SK-N-SH (cell line): ENCODE data around the gene PTCHD4. TPM values are rescaled to one million over a fixed set of nuclear protein-coding genes. Genes with fewer than 3 reads are reported as not detected.

Experiments
- CTCF ChIA-PET: fragments of 300-600, 350-600 bp; formaldehyde crosslinking; extraction: SDS; loops from one replicate; lab custom pipeline; 2021; lab: Yijun Ruan, JAX
- POLR2A ChIA-PET: fragments of 350-600 bp; sonication (Branson Sonifier 250); formaldehyde crosslinking; extraction: SDS; loops from one replicate; lab custom pipeline; 2020; ENCODE audit warnings: antibody characterized with exemption, inconsistent platforms; lab: Yijun Ruan, JAX
- DNase-seq: peaks from one replicate; pipeline ENCODE4 v3.0.0; 2012
- H2AFZ ChIP-seq: fragments of 200-600 bp; sonication (generic); 2 replicates; pipeline ENCODE4 v1.8.1; 2016; ENCODE audit warnings: antibody characterized with exemption, mild to moderate bottlenecking, low read depth
- H3F3A ChIP-seq: fragments of 200-600 bp; sonication (generic); replicated peaks from 2 replicates; pipeline ENCODE3; 2016; ENCODE audit warnings: antibody characterized with exemption, mild to moderate bottlenecking; ENCODE audit not compliant: insufficient read depth
- H3K27ac ChIP-seq, 2 experiments: fragments of 200-500 bp in 1 of 2; fragments of 200-600 bp in 1 of 2; sonication (Bioruptor generic) in 1 of 2; sonication (generic), shearing (Covaris generic) in 1 of 2; 2 replicates each; pipeline versions ENCODE4 v1.5.1 to v1.6.1; 2014 to 2016; ENCODE audit warnings: low read depth in 2 of 2, inconsistent platforms in 1 of 2, low read length in 1 of 2, mild to moderate bottlenecking in 1 of 2, mixed read lengths in 1 of 2
- H3K27me3 ChIP-seq: fragments of 200-600 bp; sonication (generic), shearing (Covaris generic); 2 replicates; pipeline ENCODE4 v1.6.1; 2016; ENCODE audit warnings: mixed run types; ENCODE audit not compliant: insufficient read depth
- H3K36me3 ChIP-seq, 2 experiments: fragments of 200-500 bp in 1 of 2; fragments of 200-600 bp in 1 of 2; sonication (Bioruptor generic) in 1 of 2; sonication (generic) in 1 of 2; replicated peaks in 1 of 2; 2 replicates each; pipeline versions ENCODE3 to v1.5.1; 2014 to 2016; ENCODE audit warnings: low read length in 1 of 2, mild to moderate bottlenecking in 1 of 2; ENCODE audit not compliant: insufficient read depth in 2 of 2, control insufficient read depth in 1 of 2
- H3K4me1 ChIP-seq, 2 experiments: fragments of 200-500 bp in 1 of 2; fragments of 200-600 bp in 1 of 2; sonication (Bioruptor generic) in 1 of 2; sonication (generic), shearing (Covaris generic) in 1 of 2; 2 replicates each; pipeline versions ENCODE4 v1.5.1 to v1.6.1; 2014 to 2016; ENCODE audit warnings: low read depth in 1 of 2, low read length in 1 of 2, mixed run types in 1 of 2; ENCODE audit not compliant: insufficient read depth in 2 of 2, control insufficient read depth in 1 of 2
- H3K4me2 ChIP-seq: fragments of 200-600 bp; sonication (generic), shearing (Covaris generic); 2 replicates; pipeline ENCODE4 v1.6.1; 2017; ENCODE audit warnings: mixed run types
- H3K4me3 ChIP-seq, 2 experiments: fragments of 200-500 bp in 1 of 2; fragments of 200-600 bp in 1 of 2; sonication (Bioruptor generic) in 1 of 2; sonication (generic), shearing (Covaris generic) in 1 of 2; 2 replicates each; pipeline versions ENCODE4 v1.5.1 to v1.8.1; 2014 to 2016; ENCODE audit warnings: low read depth in 2 of 2, inconsistent platforms in 1 of 2, low read length in 1 of 2, mild to moderate bottlenecking in 1 of 2, mixed read lengths in 1 of 2, moderate library complexity in 1 of 2
- H3K79me2 ChIP-seq: fragments of 200-600 bp; sonication (generic); 2 replicates; pipeline ENCODE4 v1.8.1; 2017; ENCODE audit warnings: mild to moderate bottlenecking; ENCODE audit not compliant: insufficient read depth
- H3K9ac ChIP-seq: fragments of 200-600 bp; sonication (generic); 2 replicates; pipeline ENCODE4 v1.6.1; 2017; ENCODE audit warnings: mixed run types
- H3K9me2 ChIP-seq: fragments of 200-600 bp; sonication (generic); 2 replicates; pipeline ENCODE4 v1.6.1; 2017; ENCODE audit warnings: mixed run types
- H3K9me3 ChIP-seq: fragments of 200-600 bp; sonication (generic); 2 replicates; pipeline ENCODE4 v1.6.1; 2017; ENCODE audit warnings: mixed run types, mild to moderate bottlenecking, moderate library complexity
- H4K20me1 ChIP-seq: fragments of 200-600 bp; sonication (generic); 2 replicates; pipeline ENCODE4 v1.6.1; 2017; ENCODE audit warnings: mild to moderate bottlenecking, mixed run types; ENCODE audit not compliant: insufficient read depth
- ELF1 ChIP-seq: IDR thresholded peaks from 2 replicates; pipeline ENCODE4 v1.4.0; 2012
- EP300 ChIP-seq, 2 experiments: IDR thresholded peaks; 2 replicates each; pipeline versions ENCODE4 v1.4.0 to v1.6.1; 2012; ENCODE audit warnings: borderline replicate concordance in 1 of 2, low read depth in 1 of 2, low read length in 1 of 2
- FOSL2 ChIP-seq: IDR thresholded peaks from 2 replicates; pipeline ENCODE4 v1.4.0; 2012; ENCODE audit warnings: low read depth, mild to moderate bottlenecking, moderate library complexity, borderline replicate concordance
- GABPA ChIP-seq: IDR thresholded peaks from 2 replicates; pipeline ENCODE4 v1.4.0; 2012; ENCODE audit warnings: low read depth, mild to moderate bottlenecking
- IRF3 ChIP-seq: fragments of 150-350 bp; IDR thresholded peaks from 2 replicates; pipeline ENCODE4 v1.6.1; 2016; ENCODE audit warnings: mild to moderate bottlenecking, low read depth, low read length
- JUND ChIP-seq: IDR thresholded peaks from 2 replicates; pipeline ENCODE4 v1.4.0; 2012
- MAX ChIP-seq: IDR thresholded peaks from 2 replicates; pipeline ENCODE4 v1.4.0; 2012; ENCODE audit warnings: low read depth
- MEF2A ChIP-seq: IDR thresholded peaks from 2 replicates; pipeline ENCODE4 v1.4.0; 2012; ENCODE audit warnings: low read depth, borderline replicate concordance
- MXI1 ChIP-seq: IDR thresholded peaks from 2 replicates; pipeline ENCODE4 v1.6.1; 2012; ENCODE audit warnings: mild to moderate bottlenecking, low read depth, low read length, improper control_type of control experiment
- NFIC ChIP-seq: IDR thresholded peaks from 2 replicates; pipeline ENCODE4 v1.4.0; 2012; ENCODE audit warnings: borderline replicate concordance
- PBX3 ChIP-seq: IDR thresholded peaks from 2 replicates; pipeline ENCODE4; 2012
- RCOR1 ChIP-seq: fragments of 150-350 bp; IDR thresholded peaks from 2 replicates; pipeline ENCODE4 v1.6.1; 2017; ENCODE audit warnings: antibody characterized with exemption, low read length
- RXRA ChIP-seq: IDR thresholded peaks from 2 replicates; pipeline ENCODE4 v1.4.0; 2012; ENCODE audit warnings: low read depth, mild to moderate bottlenecking, borderline replicate concordance
- TCF12 ChIP-seq: IDR thresholded peaks from 2 replicates; pipeline ENCODE4 v1.4.0; 2012
- YY1 ChIP-seq: IDR thresholded peaks from 2 replicates; pipeline ENCODE4 v1.4.0; 2012; ENCODE audit warnings: low read depth, mild to moderate bottlenecking
- ZBTB33 ChIP-seq: IDR thresholded peaks from 2 replicates; pipeline ENCODE4 v1.4.0; 2012; ENCODE audit warnings: low read depth, borderline replicate concordance
- WGBS: methylation state at CpG from one replicate; pipeline ENCODE4 v1.1.6; 2017; ENCODE audit warnings: low lambda C conversion rate; 5-methylcytosine and 5-hydroxymethylcytosine counted together
- polyA plus RNA-seq, 3 experiments: library from polyadenylated mRNA; depleted of rRNA; stranded (reverse); fragments of >200 nt; gene quantifications; 2 replicates each; pipeline ENCODE4 v1.2.3, GENCODE V29; 2012

Gene PTCHD4
- polyA plus RNA-seq, 1 of the 3 experiments (the other 2 are of a cell fraction) = 4.0 TPM

GRCh38 chr6:48098923-48099322, 12.1 kb downstream of the PTCHD4 start:
- Histone ChIP-seq H3K4me3 (no peak overlapping the region), H3K4me1 (peaks cover 0 to 11% of the 10 kb centered on the region in 2 experiments; a peak in 2 of 4 replicates), H4K20me1 (peaks cover 3% of the 10 kb centered on the region; the same call in 1 of the 2 replicates), H2AFZ (no peak overlapping the region), H3K9me3 (no peaks in the 10 kb centered on the region), H3K9me2 (no peaks in the 10 kb centered on the region), H3K36me3 (peaks cover 3 to 11% of the 10 kb centered on the region in 2 experiments), H3F3A (peaks cover 13% of the 10 kb centered on the region), H3K27me3 (no peaks in the 10 kb centered on the region), H3K79me2 (peaks cover 85% of the 10 kb centered on the region), H3K4me2 (peak overlapping the region; percentile 43), H3K9ac (no peak overlapping the region), H3K27ac (peak overlapping the region; percentile 55 to 58; a peak in 3 of 4 replicates)
- peak; percentile 79 for TF ChIP-seq NFIC
- TF ChIP-seq RXRA = no peak
- 0 out of 2 replicates have a peak, but pooled peaks have one; percentile 29 for TF ChIP-seq MAX
- TF ChIP-seq ELF1 = no peak
- TF ChIP-seq PBX3 = peak; percentile 76
- TF ChIP-seq RCOR1 = no peak
- 0 out of 2 replicates have a peak, but pooled peaks have one; percentile 18 for TF ChIP-seq GABPA
- TF ChIP-seq EP300 (IDR thresholded peaks at IDR 0.05; ENCODE audit: borderline replicate concordance in 1 of 2, low read depth in 1 of 2, low read length in 1 of 2) = peak in 1 of 2 experiments; percentile 30; a peak in 1 of 4 replicates
- TF ChIP-seq TCF12 = peak; percentile 56; the same call in 1 of the 2 replicates
- peak; percentile 26; the same call in 1 of the 2 replicates for TF ChIP-seq JUND
- peak; percentile 71; the same call in 1 of the 2 replicates for TF ChIP-seq MEF2A
- peak; percentile 20; the same call in 1 of the 2 replicates for TF ChIP-seq FOSL2
- WGBS = 40% methylated on average over 3 of the region's 3 CpGs
- no peak for DNase-seq
- POLR2A ChIA-PET = no interaction called here
- CTCF ChIA-PET = interaction anchor here (1.2 kb wide), 1 partner anchor 11 kb away, joined by 3 read pairs; no protein-coding TSS in a partner anchor

GRCh38 chr6:48092550-48093217, 18.3 kb downstream of the PTCHD4 start:
- no peak for DNase-seq
- Histone ChIP-seq H3K9me3 (no peaks in the 10 kb centered on the region), H3K4me2 (no peak overlapping the region), H3F3A (no peaks in the 10 kb centered on the region), H2AFZ (no peak overlapping the region), H3K36me3 (peaks cover 0 to 6% of the 10 kb centered on the region in 2 experiments), H4K20me1 (peaks cover 8% of the 10 kb centered on the region; the same call in 1 of the 2 replicates), H3K27me3 (no peaks in the 10 kb centered on the region), H3K4me1 (peaks cover 0 to 15% of the 10 kb centered on the region in 2 experiments; a peak in 2 of 4 replicates), H3K4me3 (no peak overlapping the region), H3K9me2 (no peaks in the 10 kb centered on the region), H3K9ac (no peak overlapping the region), H3K27ac (peak overlapping the region in 1 of 2 experiments; percentile 39; a peak in 2 of 4 replicates), H3K79me2 (peaks cover 72% of the 10 kb centered on the region)
- TF ChIP-seq MXI1 (no peak), YY1 (no peak), ZBTB33 (no peak), EP300 (IDR thresholded peaks at IDR 0.05; ENCODE audit: borderline replicate concordance in 1 of 2, low read depth in 1 of 2, low read length in 1 of 2) (no peak), IRF3 (no peak), FOSL2 (no peak), JUND (no peak)
- CTCF ChIA-PET = no interaction called here
- POLR2A ChIA-PET = no interaction called here
- 31% methylated on average over 3 of the region's 3 CpGs for WGBS
